A549 (cell line): ENCODE results near the gene ZDHHC24. TPM values are rescaled to one million over a fixed set of nuclear protein-coding genes. Genes with fewer than 3 reads are reported as not detected.

Experiments used
- ATAC-seq, 2 experiments: fragments of 200-7000 bp in 1 of 2; fragments of >200 bp in 1 of 2; cut with Nextera tagmentation in 1 of 2; cut with Tn5 transposase in 1 of 2; 3 replicates each; pipeline versions ENCODE4 v1.8.0 to v1.9.1; 2018 to 2020; ENCODE audit warnings: mild to moderate bottlenecking in 1 of 2, moderate library complexity in 1 of 2
- CTCF ChIA-PET: fragments of 300-600 bp; sonication (Branson Sonifier 250); formaldehyde crosslinking; extraction: SDS; loops from one replicate; lab custom pipeline; 2021; ENCODE audit warnings: antibody characterized with exemption, inconsistent platforms; lab: Yijun Ruan, JAX
- POLR2A ChIA-PET: fragments of 350-600 bp; formaldehyde crosslinking; extraction: SDS; loops from one replicate; lab custom pipeline; 2021; ENCODE audit warnings: antibody characterized with exemption, inconsistent platforms; lab: Yijun Ruan, JAX
- DNase-seq, 2 experiments: peaks; one replicate each; pipeline versions ENCODE4 v3.0.0 to v3.0.0-alpha.2; 2011 to 2016; ENCODE audit warnings: low read depth in 1 of 2, low spot score in 1 of 2
- FAIRE-seq: peaks from 2 replicates; lab custom pipeline; 2011; peaks lifted over from hg19 to GRCh38; lab: Jason Lieb, UNC
- H3K27ac ChIP-seq, 2 experiments: fragments of >200 bp; sonication (Bioruptor Twin); formaldehyde crosslinking; 3 replicates each; pipeline ENCODE4 v1.5.1; 2016 to 2017
- H3K4me1 ChIP-seq: fragments of >200 bp; sonication (Bioruptor Twin); formaldehyde crosslinking; 3 replicates; pipeline ENCODE4 v1.6.1; 2016
- H3K4me2 ChIP-seq: fragments of >200 bp; sonication (Bioruptor Twin); formaldehyde crosslinking; 3 replicates; pipeline ENCODE4 v1.6.1; 2016
- H3K4me3 ChIP-seq: fragments of >200 bp; sonication (Bioruptor Twin); formaldehyde crosslinking; 3 replicates; pipeline ENCODE4 v1.5.1; 2016
- H3K9me3 ChIP-seq: fragments of >200 bp; sonication (Bioruptor Twin); formaldehyde crosslinking; 3 replicates; pipeline ENCODE4 v1.6.1; 2016
- CBX2 ChIP-seq: fragments of 200-600 bp; sonication (generic); IDR thresholded peaks from 2 replicates; pipeline ENCODE4 v1.6.1; 2016; ENCODE audit warnings: low read depth, mild to moderate bottlenecking, borderline replicate concordance
- CEBPB ChIP-seq, 2 experiments: fragments of >200 bp in 1 of 2; sonication (Bioruptor Twin) in 1 of 2; formaldehyde crosslinking in 1 of 2; IDR thresholded peaks; 2 replicates each; pipeline ENCODE4 v1.6.1; 2012 to 2016
- CHD2 ChIP-seq: fragments of 150-350 bp; IDR thresholded peaks from 2 replicates; pipeline ENCODE4 v1.6.1; 2014; ENCODE audit warnings: low read length; ENCODE audit not compliant: partially characterized antibody
- CHD4 ChIP-seq: fragments of 200-600 bp; sonication (generic); IDR thresholded peaks from 2 replicates; pipeline ENCODE4 v1.6.1; 2016; ENCODE audit warnings: antibody characterized with exemption, mild to moderate bottlenecking, borderline replicate concordance
- EHMT2 ChIP-seq: fragments of 200-600 bp; sonication (generic); IDR thresholded peaks from 2 replicates; pipeline ENCODE4 v1.6.1; 2016; ENCODE audit warnings: antibody characterized with exemption, low read depth, mild to moderate bottlenecking, moderate library complexity
- ELK1 ChIP-seq: fragments of 150-350 bp; IDR thresholded peaks from 2 replicates; pipeline ENCODE4 v1.6.1; 2014; ENCODE audit warnings: low read depth, mild to moderate bottlenecking, low read length
- EP300 ChIP-seq, 2 experiments: fragments of >200 bp; sonication (Bioruptor Twin); formaldehyde crosslinking; IDR thresholded peaks; 2 replicates in 1 of 2; 3 replicates in 1 of 2; pipeline ENCODE4 v1.6.1; 2016 to 2017
- FOSB ChIP-seq: fragments of 250-450 bp; sonication (Bioruptor Pico); IDR thresholded peaks from 2 replicates; pipeline ENCODE4 v1.5.0; 2020; ENCODE audit warnings: mild to moderate bottlenecking, moderate library complexity
- FOSL2 ChIP-seq, 2 experiments: fragments of 450-650 bp in 1 of 2; fragments of >200 bp in 1 of 2; sonication (Bioruptor Twin) in 1 of 2; formaldehyde crosslinking; IDR thresholded peaks; 2 replicates each; pipeline versions ENCODE4 v1.5.0 to v1.6.1; 2016 to 2020; ENCODE audit warnings: mild to moderate bottlenecking in 1 of 2, moderate library complexity in 1 of 2
- HDAC2 ChIP-seq: fragments of 200-600 bp; sonication (generic); IDR thresholded peaks from 2 replicates; pipeline ENCODE4 v1.6.1; 2016
- HES2 ChIP-seq: fragments of >200 bp; sonication (Bioruptor Twin); formaldehyde crosslinking; IDR thresholded peaks from 2 replicates; pipeline ENCODE4 v1.6.1; 2016
- HMGXB4 ChIP-seq: fragments of 250-450 bp; sonication (Bioruptor Pico); IDR thresholded peaks from 2 replicates; pipeline ENCODE4 v1.5.0; 2021; ENCODE audit warnings: mild to moderate bottlenecking, moderate library complexity, borderline replicate concordance
- JUN ChIP-seq, 2 experiments: fragments of >200 bp; sonication (Bioruptor Twin); formaldehyde crosslinking; IDR thresholded peaks; 2 replicates in 1 of 2; 3 replicates in 1 of 2; pipeline ENCODE4 v1.6.1; 2016 to 2017
- KDM1A ChIP-seq: fragments of 200-600 bp; sonication (generic); IDR thresholded peaks from 2 replicates; pipeline ENCODE4 v1.6.1; 2016; ENCODE audit warnings: low read depth, mild to moderate bottlenecking
- KDM5A ChIP-seq: fragments of 200-600 bp; sonication (generic); IDR thresholded peaks from 2 replicates; pipeline ENCODE4 v1.6.1; 2016; ENCODE audit warnings: antibody characterized with exemption, mild to moderate bottlenecking
- MAZ ChIP-seq: fragments of 150-350 bp; IDR thresholded peaks from 2 replicates; pipeline ENCODE4 v1.6.1; 2014; ENCODE audit warnings: antibody characterized with exemption, low read depth, low read length, borderline replicate concordance
- MYC ChIP-seq: IDR thresholded peaks from 2 replicates; pipeline ENCODE4 v1.6.1; 2012; ENCODE audit warnings: mild to moderate bottlenecking, inconsistent platforms, low read length, improper control_type of control experiment, borderline replicate concordance
- RAD21 ChIP-seq, 2 experiments: fragments of >200 bp in 1 of 2; sonication (Bioruptor Twin) in 1 of 2; formaldehyde crosslinking in 1 of 2; IDR thresholded peaks in 1 of 2; conservative IDR thresholded peaks in 1 of 2; 2 replicates in 1 of 2; 3 replicates in 1 of 2; pipeline ENCODE4 v1.6.1; 2012 to 2018; ENCODE audit warnings: inconsistent platforms in 1 of 2
- RARB ChIP-seq: fragments of 250-450 bp; sonication (Bioruptor Pico); IDR thresholded peaks from 2 replicates; pipeline ENCODE4 v1.8.0; 2021; ENCODE audit warnings: mild to moderate bottlenecking, moderate library complexity
- RCOR1 ChIP-seq: fragments of 150-350 bp; IDR thresholded peaks from 2 replicates; pipeline ENCODE4 v1.6.1; 2014; ENCODE audit warnings: antibody characterized with exemption, low read length, low read depth
- RFX5 ChIP-seq: fragments of 450-650 bp; IDR thresholded peaks from 2 replicates; pipeline ENCODE4 v1.7.1; 2014; ENCODE audit warnings: antibody characterized with exemption, mild to moderate bottlenecking, moderate library complexity
- TP53 ChIP-seq: fragments of 250-450 bp; sonication (Bioruptor Pico); IDR thresholded peaks from 2 replicates; pipeline ENCODE4 v1.5.0; 2021; ENCODE audit warnings: mild to moderate bottlenecking, moderate library complexity
- WGBS: methylation state at CpG from one replicate; pipeline ENCODE4 v1.1.6; 2017; ENCODE audit errors: missing lambda C conversion rate; 5-methylcytosine and 5-hydroxymethylcytosine counted together
- polyA plus RNA-seq, 4 experiments: library from polyadenylated mRNA; depleted of rRNA in 3 of 4; stranded (reverse); fragments of >200 nt; fragmentation: RNase III in 1 of 4; extraction: RNeasy Plus Mini Kit Qiagen cat#74134 plus additional on column Dnase treatment in 1 of 4; gene quantifications; 2 replicates in 3 of 4; 3 replicates in 1 of 4; pipeline ENCODE4 v1.2.3, GENCODE V29; 2011 to 2017

ZDHHC24 gene
- polyA plus RNA-seq, 2 of the 4 experiments (the other 2 are of a cell fraction): 8.6 to 8.7 TPM

- WGBS: 91% methylated on average over 8 of the region's 13 CpGs
- no peak overlapping the region for H3K27ac ChIP-seq
- ATAC-seq: no peak; a peak in 3 of 6 replicates
- CTCF ChIA-PET: interaction anchor here (0.9 to 1.4 kb wide), 4 partner anchors 13 to 63 kb away, joined by 4 to 5 read pairs (median 4); partner anchors contain the start of genes CCDC87 and CCS
- TF ChIP-seq CBX2: no peak
- TF ChIP-seq ELK1: no peak
- TF ChIP-seq, all 56 proteins: peak for 0
- no peaks in the 10 kb centered on the region for H3K4me1 ChIP-seq
- H3K4me3 ChIP-seq: no peak overlapping the region
- DNase-seq (no peak), FAIRE-seq (no peak)
- no peaks in the 10 kb centered on the region for H3K9me3 ChIP-seq
- no peak overlapping the region for H3K4me2 ChIP-seq
- POLR2A ChIA-PET: interaction anchor here (1.1 kb wide), 1 partner anchor 17 kb away, joined by 3 read pairs; the partner anchor contains the start of genes ACTN3 and ZDHHC24
Observed at GRCh38 chr11:66529655-66530054, 16.2 kb downstream of the ZDHHC24 start.

GRCh38 chr11:66529069-66529468 lies 16.8 kb downstream of the ZDHHC24 start:
- H3K4me3 ChIP-seq: no peak overlapping the region
- WGBS: 87% methylated on average over 9 of the region's 10 CpGs
- POLR2A ChIA-PET: no interaction called here
- H3K4me1 ChIP-seq: no peaks in the 10 kb centered on the region
- FAIRE-seq: no peak
- H3K4me2 ChIP-seq: no peak overlapping the region
- H3K9me3 ChIP-seq: no peaks in the 10 kb centered on the region
- no peak for TF ChIP-seq CHD2
- TF ChIP-seq FOSL2 (IDR thresholded peaks at IDR 0.05): no peak
- no peak for TF ChIP-seq FOSL2 (CRISPR knock-in tag; IDR thresholded peaks at IDR 0.05)
- TF ChIP-seq CHD4: no peak
- TF ChIP-seq MAZ: no peak
- TF ChIP-seq RAD21 (conservative IDR thresholded peaks at IDR 0.05 in 1 of 2, IDR thresholded peaks at IDR 0.05 in 1 of 2): no peak
- TF ChIP-seq CBX2: no peak
- no peak for TF ChIP-seq HMGXB4
- TF ChIP-seq TP53 (CRISPR knock-in tag): no peak
- TF ChIP-seq HES2: no peak
- no peak for TF ChIP-seq HDAC2
- TF ChIP-seq MYC: no peak
- no peak for TF ChIP-seq FOSB (CRISPR knock-in tag)
- TF ChIP-seq KDM1A: no peak
- no peak for TF ChIP-seq RFX5
- TF ChIP-seq CEBPB (IDR thresholded peaks at IDR 0.05): no peak
- TF ChIP-seq, all 56 proteins: peak for 0
- no peak; a peak in 1 of 6 replicates for ATAC-seq
- H3K27ac ChIP-seq: no peak overlapping the region
- CTCF ChIA-PET: interaction anchor here (1.4 kb wide), 1 partner anchor 14 kb away, joined by 4 read pairs; no protein-coding TSS in a partner anchor
- DNase-seq: no peak

- TF ChIP-seq EHMT2 (no peak), JUN (IDR thresholded peaks at IDR 0.05) (no peak), HMGXB4 (no peak), EP300 (IDR thresholded peaks at IDR 0.05) (no peak), RARB (CRISPR knock-in tag) (no peak), ELK1 (no peak), KDM5A (no peak), RCOR1 (no peak)
- CTCF ChIA-PET: interaction anchor here (0.7 kb wide), 1 partner anchor 8 kb away, joined by 3 read pairs; no protein-coding TSS in a partner anchor
- DNase-seq: no peak
- POLR2A ChIA-PET: no interaction called here
- no peak overlapping the region for H3K27ac ChIP-seq
- H3K4me2 ChIP-seq: no peak overlapping the region
- H3K4me3 ChIP-seq: no peak overlapping the region
- ATAC-seq: no peak
- no peaks in the 10 kb centered on the region for H3K9me3 ChIP-seq
- no peak for FAIRE-seq
- whole genome bisulfite sequencing: 89% methylated on average over 10 of the region's 10 CpGs
- H3K4me1 ChIP-seq: no peaks in the 10 kb centered on the region
Observed at GRCh38 chr11:66524304-66525040, 21.4 kb downstream of the ZDHHC24 start.
